Measurements from ENCODE around the gene RBM28. TPM values are rescaled to one million over a fixed set of nuclear protein-coding genes. Genes with fewer than 3 reads are reported as not detected.
A peak's percentile ranks its signal among the peaks of the same experiment; 100 is the strongest.

RBM28 gene
- total RNA-seq, 1 experiment from 2014 or later = 49.3 TPM

DNA sequence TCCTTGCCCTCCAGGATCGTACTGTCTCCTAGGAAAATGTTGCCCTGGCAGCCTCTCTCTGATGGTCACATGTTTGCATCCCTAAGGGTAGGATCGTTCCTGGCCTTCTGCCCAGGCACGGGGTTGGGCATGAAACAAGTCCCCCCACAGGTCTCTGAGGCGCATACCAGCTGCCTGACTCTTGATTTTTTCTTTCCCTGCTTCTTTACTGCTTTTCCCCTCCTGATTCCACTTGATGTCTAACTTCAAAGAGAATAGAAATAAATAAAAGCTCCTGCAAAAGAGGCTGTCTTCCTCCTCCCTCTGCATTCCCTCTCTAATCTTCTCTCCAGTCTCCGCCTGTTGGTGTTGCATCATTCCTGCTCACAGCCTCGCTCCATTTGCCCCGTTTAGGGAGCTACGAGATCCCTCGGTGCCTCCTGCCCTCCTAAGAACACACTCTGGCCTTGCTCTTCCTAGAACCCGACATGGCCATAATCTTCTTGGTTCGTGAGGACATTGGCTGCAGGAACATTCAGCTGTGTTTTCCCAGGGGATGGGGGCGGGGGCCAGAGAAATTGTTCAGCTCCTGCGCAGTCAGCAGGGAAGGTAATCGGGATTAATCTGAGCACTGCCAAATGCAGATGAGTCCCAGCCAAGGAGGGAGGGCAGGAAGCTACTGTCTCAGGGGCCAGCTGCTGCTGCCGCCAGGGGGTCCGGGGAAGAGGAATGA is 76.7 kb downstream of the RBM28 start:
- CTCF ChIA-PET = no interaction called here
- intact Hi-C loops (cut with micrococcal nuclease; ENCODE audit: unreplicated experiment) = no loop called here
- H3K9me3 Mint-ChIP-seq (ENCODE audit: low read depth, unreplicated experiment) = no peaks in the 10 kb centered on the region
- TF ChIP-seq, protein P1, sequence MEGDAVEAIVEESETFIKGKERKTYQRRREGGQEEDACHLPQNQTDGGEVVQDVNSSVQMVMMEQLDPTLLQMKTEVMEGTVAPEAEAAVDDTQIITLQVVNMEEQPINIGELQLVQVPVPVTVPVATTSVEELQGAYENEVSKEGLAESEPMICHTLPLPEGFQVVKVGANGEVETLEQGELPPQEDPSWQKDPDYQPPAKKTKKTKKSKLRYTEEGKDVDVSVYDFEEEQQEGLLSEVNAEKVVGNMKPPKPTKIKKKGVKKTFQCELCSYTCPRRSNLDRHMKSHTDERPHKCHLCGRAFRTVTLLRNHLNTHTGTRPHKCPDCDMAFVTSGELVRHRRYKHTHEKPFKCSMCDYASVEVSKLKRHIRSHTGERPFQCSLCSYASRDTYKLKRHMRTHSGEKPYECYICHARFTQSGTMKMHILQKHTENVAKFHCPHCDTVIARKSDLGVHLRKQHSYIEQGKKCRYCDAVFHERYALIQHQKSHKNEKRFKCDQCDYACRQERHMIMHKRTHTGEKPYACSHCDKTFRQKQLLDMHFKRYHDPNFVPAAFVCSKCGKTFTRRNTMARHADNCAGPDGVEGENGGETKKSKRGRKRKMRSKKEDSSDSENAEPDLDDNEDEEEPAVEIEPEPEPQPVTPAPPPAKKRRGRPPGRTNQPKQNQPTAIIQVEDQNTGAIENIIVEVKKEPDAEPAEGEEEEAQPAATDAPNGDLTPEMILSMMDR (IDR thresholded peaks at IDR 0.05; ENCODE audit: unreplicated experiment) = no peak
- DNase-seq = peak; percentile 43
- H3K27me3 Mint-ChIP-seq (ENCODE audit: unreplicated experiment) = no peaks in the 10 kb centered on the region
- H3K4me1 Mint-ChIP-seq (ENCODE audit: low read depth, unreplicated experiment) = peaks cover 12% of the 10 kb centered on the region
- BruUV-seq (replicated peaks) = no TSS peak
- H3K27ac Mint-ChIP-seq (ENCODE audit: unreplicated experiment) = no peak overlapping the region
- peak overlapping the region; percentile 8 for H3K4me3 Mint-ChIP-seq (ENCODE audit: low read depth, unreplicated experiment)
- no peaks in the 10 kb centered on the region for H3K36me3 Mint-ChIP-seq (ENCODE audit: insufficient read depth, unreplicated experiment)

DNA sequence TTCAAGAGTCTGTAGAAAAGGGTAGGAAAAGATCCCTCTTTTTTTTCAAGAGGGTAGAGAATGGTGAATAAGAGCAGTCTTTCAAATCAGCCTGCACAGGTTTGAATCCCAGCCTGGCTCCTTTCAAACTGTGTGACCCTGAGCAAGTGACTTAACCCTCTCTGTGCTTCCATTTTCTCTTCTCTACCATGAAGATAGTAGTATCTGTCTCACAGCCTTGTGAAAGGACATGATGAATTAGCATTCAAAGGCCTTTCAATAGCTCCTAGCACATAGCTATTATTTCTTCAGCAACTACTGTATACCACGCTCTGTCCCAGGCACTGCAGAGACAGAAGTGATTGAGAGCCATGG is 77.2 kb downstream of the RBM28 start:
- no TSS peak for BruUV-seq (replicated peaks)
- no peaks in the 10 kb centered on the region for H3K36me3 Mint-ChIP-seq (ENCODE audit: insufficient read depth, unreplicated experiment)
- H3K27me3 Mint-ChIP-seq (ENCODE audit: unreplicated experiment) = no peaks in the 10 kb centered on the region
- no peak for DNase-seq
- CTCF ChIA-PET = no interaction called here
- no peak overlapping the region for H3K4me3 Mint-ChIP-seq (ENCODE audit: low read depth, unreplicated experiment)
- no peaks in the 10 kb centered on the region for H3K9me3 Mint-ChIP-seq (ENCODE audit: low read depth, unreplicated experiment)
- intact Hi-C loops (cut with micrococcal nuclease; ENCODE audit: unreplicated experiment) = no loop called here
- H3K27ac Mint-ChIP-seq (ENCODE audit: unreplicated experiment) = no peak overlapping the region
- TF ChIP-seq, protein P1 (IDR thresholded peaks at IDR 0.05; ENCODE audit: unreplicated experiment) = no peak
- peaks cover 12% of the 10 kb centered on the region for H3K4me1 Mint-ChIP-seq (ENCODE audit: low read depth, unreplicated experiment)

DNA sequence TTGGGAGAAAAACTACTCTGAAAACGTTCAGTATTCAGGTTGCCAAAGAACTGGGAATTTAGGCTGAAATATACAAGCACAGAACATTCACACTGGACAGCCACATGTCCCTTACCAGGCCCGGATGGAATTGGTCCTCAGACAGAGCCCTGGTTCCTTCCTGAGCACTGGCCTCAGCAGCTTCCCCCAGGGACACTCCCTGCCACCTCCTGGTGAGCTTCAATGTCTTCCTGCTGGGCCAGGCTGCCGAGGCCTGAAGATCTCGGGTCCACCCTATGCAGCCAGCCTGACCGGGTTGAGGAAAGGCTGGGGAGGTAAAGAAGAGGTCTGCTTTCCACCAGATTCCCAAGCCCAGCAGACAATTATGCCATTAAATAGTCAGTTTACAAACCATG is 77.8 kb downstream of the RBM28 start:
- CTCF ChIA-PET = no interaction called here
- H3K9me3 Mint-ChIP-seq (ENCODE audit: low read depth, unreplicated experiment) = no peaks in the 10 kb centered on the region
- DNase-seq = no peak
- intact Hi-C loops (cut with micrococcal nuclease; ENCODE audit: unreplicated experiment) = no loop called here
- no peaks in the 10 kb centered on the region for H3K36me3 Mint-ChIP-seq (ENCODE audit: insufficient read depth, unreplicated experiment)
- no peak overlapping the region for H3K27ac Mint-ChIP-seq (ENCODE audit: unreplicated experiment)
- BruUV-seq (replicated peaks) = no TSS peak
- no peaks in the 10 kb centered on the region for H3K27me3 Mint-ChIP-seq (ENCODE audit: unreplicated experiment)
- H3K4me1 Mint-ChIP-seq (ENCODE audit: low read depth, unreplicated experiment) = peaks cover 12% of the 10 kb centered on the region
- TF ChIP-seq, protein P1 (IDR thresholded peaks at IDR 0.05; ENCODE audit: unreplicated experiment) = no peak
- no peak overlapping the region for H3K4me3 Mint-ChIP-seq (ENCODE audit: low read depth, unreplicated experiment)

DNA sequence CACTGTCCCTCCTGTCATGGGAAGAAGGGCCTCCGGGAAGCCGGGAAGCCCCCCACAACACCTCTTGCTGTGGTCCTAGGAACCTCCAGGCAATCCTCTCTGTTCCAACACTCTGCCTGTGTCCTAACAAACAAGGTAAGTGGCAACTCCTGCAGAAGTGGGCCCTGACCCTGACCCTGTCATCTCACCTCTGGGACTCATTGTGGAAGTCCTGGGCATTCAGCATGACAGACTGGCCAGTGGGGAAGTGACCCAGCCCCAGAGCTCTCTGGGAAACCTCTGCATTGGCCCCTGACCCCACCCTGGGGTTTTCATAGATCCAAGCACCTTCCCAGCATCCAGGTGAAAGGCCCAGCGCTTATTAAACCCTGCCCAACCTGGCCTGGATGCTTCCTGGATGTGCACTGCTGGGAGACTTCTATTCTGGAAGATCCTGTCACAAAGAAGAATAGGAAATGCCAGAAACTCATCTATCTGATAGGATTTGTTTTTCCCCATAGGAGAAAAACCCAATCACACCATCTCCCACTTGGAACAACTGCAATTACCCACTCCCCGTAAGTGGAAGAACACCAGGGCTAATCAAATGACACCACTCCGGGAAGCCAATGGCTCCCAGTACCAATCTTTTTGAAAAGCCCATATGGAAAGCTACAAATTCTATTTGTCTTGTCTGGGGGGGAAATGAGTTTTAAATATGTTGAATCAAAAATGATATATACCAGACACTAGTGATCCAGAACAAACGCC is 78.4 kb downstream of the RBM28 start:
- CTCF ChIA-PET = no interaction called here
- H3K27ac Mint-ChIP-seq (ENCODE audit: unreplicated experiment) = no peak overlapping the region
- intact Hi-C loops (cut with micrococcal nuclease; ENCODE audit: unreplicated experiment) = no loop called here
- no peaks in the 10 kb centered on the region for H3K9me3 Mint-ChIP-seq (ENCODE audit: low read depth, unreplicated experiment)
- BruUV-seq (replicated peaks) = no TSS peak
- TF ChIP-seq, protein P1 (IDR thresholded peaks at IDR 0.05; ENCODE audit: unreplicated experiment) = no peak
- H3K4me1 Mint-ChIP-seq (ENCODE audit: low read depth, unreplicated experiment) = peaks cover 14% of the 10 kb centered on the region
- DNase-seq = no peak
- H3K36me3 Mint-ChIP-seq (ENCODE audit: insufficient read depth, unreplicated experiment) = no peaks in the 10 kb centered on the region
- no peak overlapping the region for H3K4me3 Mint-ChIP-seq (ENCODE audit: low read depth, unreplicated experiment)
- H3K27me3 Mint-ChIP-seq (ENCODE audit: unreplicated experiment) = no peaks in the 10 kb centered on the region
